Retinal pigment epithelial cell (primary cell): Measurements from ENCODE around the gene RBM45.

Experiments
- DNase-seq: peaks from one replicate; pipeline ENCODE4 v3.0.0-alpha.2; 2010; ENCODE audit warnings: low read depth
- H3K4me3 ChIP-seq: 2 replicates; pipeline ENCODE4 v1.5.1; 2011; ENCODE audit warnings: mild to moderate bottlenecking, low read length, control low read depth, moderate library complexity
- TF ChIP-seq, protein P1 (sequence below): conservative IDR thresholded peaks from 2 replicates; pipeline ENCODE4 v1.5.1; 2011; ENCODE audit warnings: low read depth, low read length, control low read depth, inconsistent platforms

RBM45 gene

DNA sequence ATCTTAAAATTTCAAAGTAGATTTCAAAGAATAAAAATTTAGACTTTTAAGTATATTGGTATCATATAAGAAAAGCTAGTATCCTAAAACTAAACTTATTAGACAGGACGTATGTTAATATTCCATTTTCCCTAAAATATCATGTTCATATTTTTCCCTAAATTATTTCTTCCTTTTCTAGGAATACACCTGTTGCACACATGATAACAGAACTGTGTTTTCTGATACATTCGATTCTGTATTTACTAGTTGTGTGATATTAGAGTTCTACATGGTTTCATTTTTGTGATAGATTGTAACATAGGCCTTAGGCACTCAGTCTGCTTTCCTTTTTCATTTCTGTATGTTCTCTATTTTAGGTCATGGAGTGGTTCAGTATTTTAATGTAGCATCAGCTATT, 10.9 kb downstream of the RBM45 start:
- TF ChIP-seq, protein P1, sequence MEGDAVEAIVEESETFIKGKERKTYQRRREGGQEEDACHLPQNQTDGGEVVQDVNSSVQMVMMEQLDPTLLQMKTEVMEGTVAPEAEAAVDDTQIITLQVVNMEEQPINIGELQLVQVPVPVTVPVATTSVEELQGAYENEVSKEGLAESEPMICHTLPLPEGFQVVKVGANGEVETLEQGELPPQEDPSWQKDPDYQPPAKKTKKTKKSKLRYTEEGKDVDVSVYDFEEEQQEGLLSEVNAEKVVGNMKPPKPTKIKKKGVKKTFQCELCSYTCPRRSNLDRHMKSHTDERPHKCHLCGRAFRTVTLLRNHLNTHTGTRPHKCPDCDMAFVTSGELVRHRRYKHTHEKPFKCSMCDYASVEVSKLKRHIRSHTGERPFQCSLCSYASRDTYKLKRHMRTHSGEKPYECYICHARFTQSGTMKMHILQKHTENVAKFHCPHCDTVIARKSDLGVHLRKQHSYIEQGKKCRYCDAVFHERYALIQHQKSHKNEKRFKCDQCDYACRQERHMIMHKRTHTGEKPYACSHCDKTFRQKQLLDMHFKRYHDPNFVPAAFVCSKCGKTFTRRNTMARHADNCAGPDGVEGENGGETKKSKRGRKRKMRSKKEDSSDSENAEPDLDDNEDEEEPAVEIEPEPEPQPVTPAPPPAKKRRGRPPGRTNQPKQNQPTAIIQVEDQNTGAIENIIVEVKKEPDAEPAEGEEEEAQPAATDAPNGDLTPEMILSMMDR = no peak
- DNase-seq = no peak
- no peak overlapping the region for H3K4me3 ChIP-seq

DNA sequence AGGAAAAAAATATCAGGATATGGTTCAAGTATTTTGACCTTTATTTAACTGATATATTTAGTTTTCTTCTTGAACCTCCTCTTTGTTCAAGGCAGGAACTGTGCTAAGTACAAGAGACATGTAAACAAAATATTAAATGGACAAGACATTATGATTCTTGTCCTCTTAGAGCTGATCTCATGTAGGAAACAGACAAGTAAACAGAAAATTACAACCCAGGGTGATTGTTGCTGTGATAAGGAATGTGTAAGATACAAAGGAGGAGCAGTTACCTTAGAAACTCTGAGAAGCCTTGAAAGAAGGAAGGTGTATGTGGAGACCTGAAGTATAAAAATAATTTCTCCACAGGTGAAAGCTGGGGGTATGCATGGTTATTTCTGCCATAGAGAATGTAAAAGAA, 12.9 kb downstream of the RBM45 start:
- no peak for DNase-seq
- TF ChIP-seq, protein P1 = no peak
- H3K4me3 ChIP-seq = no peak overlapping the region

- H3K4me3 ChIP-seq = no peak overlapping the region
- TF ChIP-seq, protein P1 = no peak
- DNase-seq = no peak
These were observed 13.6 kb downstream of the RBM45 start for GRCh38 chr2:178125862-178126261.

GRCh38 chr2:178128836-178129630, 16.8 kb downstream of the RBM45 start:
- DNase-seq = no peak
- no peak overlapping the region for H3K4me3 ChIP-seq
- TF ChIP-seq, protein P1 = no peak

DNA sequence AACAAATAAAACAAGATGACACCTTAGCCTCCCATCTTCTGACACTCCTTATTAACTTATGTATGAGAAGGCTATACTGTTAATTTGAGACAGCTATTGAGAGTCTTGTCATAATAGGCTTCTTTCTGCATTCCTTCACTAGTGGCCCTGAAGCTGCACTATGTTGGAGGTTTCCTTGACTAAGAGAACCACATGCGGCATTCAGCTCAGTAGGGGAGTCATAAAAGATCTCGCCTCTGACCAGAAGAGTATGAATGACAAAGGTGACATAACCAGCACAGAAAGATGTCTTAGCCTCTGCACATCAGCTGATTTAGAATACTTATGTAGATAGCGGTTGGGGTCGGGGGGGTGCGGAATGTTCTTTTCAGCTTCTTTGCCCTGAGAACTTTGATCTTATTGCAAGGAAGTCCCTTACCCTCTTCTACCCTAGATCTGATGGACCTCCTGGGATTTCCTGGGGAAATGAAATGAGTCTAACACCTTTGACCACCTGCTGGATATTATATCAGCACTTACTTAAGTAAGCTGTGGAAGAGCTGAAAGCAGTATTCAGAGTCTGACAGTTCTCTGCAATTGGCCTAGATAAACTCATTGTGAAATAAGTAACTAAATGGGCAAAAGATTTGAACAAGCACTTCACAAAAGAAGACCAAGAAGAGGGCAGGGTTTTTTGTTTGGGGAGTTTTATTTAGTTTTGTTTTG, 24.2 kb downstream of the RBM45 start:
- H3K4me3 ChIP-seq = no peak overlapping the region
- TF ChIP-seq, protein P1 = no peak
- no peak for DNase-seq

GRCh38 chr2:178142274-178143065, 30.2 kb downstream of the RBM45 start:
- TF ChIP-seq, protein P1 = no peak
- no peak overlapping the region for H3K4me3 ChIP-seq
- DNase-seq = no peak
